Epidermal melanocyte (primary cell): ENCODE data around the gene SATB1.
"Not testable (repeated sequence)": the region's sequence is repeated elsewhere in the genome, so short reads cannot be mapped to it uniquely, and the experiment has no call there.

ENCODE experiments used
- DNase-seq: peaks from one replicate; pipeline ENCODE4 v3.0.0; 2011; ENCODE audit warnings: low spot score; ENCODE audit not compliant: insufficient read length

SATB1 gene

DNA sequence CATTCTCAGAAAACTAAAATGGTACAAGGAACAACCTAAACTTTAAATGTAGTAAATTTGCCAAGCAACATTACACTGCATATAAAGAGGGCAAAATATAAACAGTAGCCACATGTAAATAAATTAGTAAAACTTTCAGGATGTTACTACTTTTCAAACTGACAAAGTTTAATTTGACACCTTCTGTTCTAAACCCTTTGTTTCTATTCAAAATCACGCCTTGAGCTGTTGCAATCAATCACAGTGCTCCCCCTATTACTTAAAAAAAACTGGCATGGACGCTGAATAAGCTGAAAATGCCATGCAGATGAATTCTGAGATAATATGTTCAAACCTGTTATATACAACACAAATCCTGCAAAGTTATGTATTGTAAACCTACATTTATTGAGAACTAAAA, 69.3 kb downstream of the SATB1 start:
- no peak for DNase-seq

- no peak for DNase-seq
Observed at GRCh38 chr3:18354701-18355100, 70.4 kb downstream of the SATB1 start.

- no peak for DNase-seq
Observed at GRCh38 chr3:18351823-18352744, 73.1 kb downstream of the SATB1 start.

- DNase-seq: no peak
Observed at GRCh38 chr3:18351069-18351628, 74.0 kb downstream of the SATB1 start.

GRCh38 chr3:18349197-18349798, 75.8 kb downstream of the SATB1 start:
- DNase-seq: no peak

GRCh38 chr3:18346097-18346496, 79.0 kb downstream of the SATB1 start:
- DNase-seq: no peak

DNA sequence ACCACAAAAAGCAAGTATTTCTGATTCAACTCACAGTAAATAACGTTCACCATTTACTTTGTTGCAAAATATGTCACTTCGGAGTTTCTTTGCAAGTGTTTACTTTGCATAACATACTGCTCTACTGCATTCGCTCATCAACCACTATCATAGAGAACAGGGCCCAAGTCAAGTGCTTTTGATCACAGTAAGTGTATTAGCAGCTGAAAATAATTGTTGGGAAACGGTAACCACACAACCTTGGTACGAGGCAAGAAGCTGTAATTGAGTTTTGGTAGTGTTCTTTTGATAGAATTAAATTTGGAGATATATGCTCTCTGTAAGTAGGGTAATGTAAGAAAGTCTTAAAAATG, 80.1 kb downstream of the SATB1 start:
- DNase-seq: no peak

- no peak for DNase-seq
Observed at GRCh38 chr3:18344306-18345014, 80.7 kb downstream of the SATB1 start.

DNA sequence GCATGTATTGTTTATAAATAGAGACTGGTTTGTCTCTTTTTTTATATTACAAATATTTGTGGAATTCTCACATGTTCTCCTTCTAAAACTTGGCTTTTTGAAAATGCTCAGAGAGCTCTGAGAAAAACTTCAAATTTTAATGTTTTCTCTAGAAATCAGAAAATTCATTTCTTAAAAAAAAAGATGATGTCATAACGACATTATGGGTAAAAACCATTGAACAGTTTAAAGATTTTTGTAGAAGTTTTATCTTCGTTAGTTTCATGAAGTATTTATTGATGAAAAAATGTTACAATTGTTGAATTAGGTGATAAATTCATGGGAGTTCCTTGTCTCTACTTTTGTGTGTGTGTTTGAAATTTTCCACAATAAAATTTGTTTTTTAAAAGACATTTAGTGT, 81.3 kb downstream of the SATB1 start:
- DNase-seq: no peak

- DNase-seq: no peak
Observed at GRCh38 chr3:18338827-18339514, 86.2 kb downstream of the SATB1 start.

DNA sequence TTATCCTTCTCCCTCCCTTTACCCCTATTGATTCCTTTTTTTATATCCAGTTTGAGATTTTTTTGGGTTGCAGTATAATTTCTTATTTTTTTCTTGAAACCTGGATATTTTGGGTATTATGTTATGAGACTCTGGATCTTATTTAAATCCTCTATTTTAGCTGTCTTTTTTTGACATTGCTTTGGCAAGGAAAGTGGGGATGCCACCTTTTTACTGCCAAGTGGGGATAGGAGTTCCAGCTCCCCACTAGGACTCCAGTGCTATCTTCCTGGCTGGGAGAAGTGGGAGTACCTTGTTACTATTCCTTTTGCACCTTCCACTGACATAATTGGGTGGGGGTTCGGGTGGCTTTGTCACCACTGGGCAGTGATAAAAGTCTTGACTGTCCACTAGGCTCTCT, 87.9 kb downstream of the SATB1 start:
- no peak for DNase-seq

- DNase-seq: no peak
Observed at GRCh38 chr3:18334837-18335601, 90.1 kb downstream of the SATB1 start.

DNA sequence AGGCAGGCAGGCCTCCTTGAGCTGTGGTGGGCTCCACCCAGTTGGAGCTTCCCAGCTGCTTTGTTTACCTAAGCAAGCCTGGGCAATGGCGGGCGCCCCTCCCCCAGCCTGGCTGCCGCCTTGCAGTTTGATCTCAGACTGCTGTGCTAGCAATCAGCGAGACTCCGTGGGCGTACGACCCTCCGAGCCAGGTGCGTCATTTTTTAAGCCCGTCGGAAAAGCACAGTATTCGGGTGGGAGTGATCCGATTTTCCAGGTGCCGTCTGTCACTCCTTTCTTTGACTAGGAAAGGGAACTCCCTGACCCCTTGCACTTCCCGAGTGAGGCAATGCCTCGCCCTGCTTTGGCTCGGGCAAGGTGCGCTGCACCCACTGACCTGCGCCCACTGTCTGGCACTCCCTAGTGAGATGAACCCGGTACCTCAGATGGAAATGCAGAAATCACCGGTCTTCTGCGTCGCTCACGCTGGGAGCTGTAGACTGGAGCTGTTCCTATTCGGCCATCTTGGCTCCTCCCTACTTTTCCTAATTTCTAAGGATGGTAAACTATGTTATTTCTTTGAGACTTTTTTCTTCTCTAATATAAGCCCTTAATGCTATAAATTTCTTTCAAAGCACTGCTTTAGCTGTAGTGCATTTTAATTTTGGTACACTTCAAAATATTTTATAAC, 94.2 kb downstream of the SATB1 start:
- not testable (repeated sequence) for DNase-seq

- no peak for DNase-seq
Observed at GRCh38 chr3:18308096-18308650, 117.0 kb downstream of the SATB1 start.

- DNase-seq: no peak
Observed at GRCh38 chr3:18307529-18307928, 117.6 kb downstream of the SATB1 start.

DNA sequence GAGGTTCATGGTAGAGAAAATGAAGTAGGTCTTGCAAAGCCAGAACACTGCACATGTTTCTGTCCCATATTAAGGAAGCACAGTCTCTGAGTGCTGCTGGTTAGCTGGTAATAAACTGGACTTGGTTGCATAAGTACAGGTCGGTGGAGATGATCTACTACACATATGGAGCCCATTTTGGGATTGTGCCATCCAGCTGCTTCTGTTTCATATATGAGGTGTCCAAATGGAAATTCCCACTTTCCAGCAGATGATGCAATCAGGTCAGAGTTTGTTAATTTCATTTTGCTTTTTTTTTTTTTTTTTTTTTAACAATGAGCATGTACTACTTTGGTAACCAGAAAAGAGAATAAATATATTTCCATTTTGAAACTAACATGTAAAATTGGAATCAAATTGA, 122.6 kb downstream of the SATB1 start:
- DNase-seq: no peak

- DNase-seq: no peak
Observed at GRCh38 chr3:18301781-18302180, 123.4 kb downstream of the SATB1 start.

DNA sequence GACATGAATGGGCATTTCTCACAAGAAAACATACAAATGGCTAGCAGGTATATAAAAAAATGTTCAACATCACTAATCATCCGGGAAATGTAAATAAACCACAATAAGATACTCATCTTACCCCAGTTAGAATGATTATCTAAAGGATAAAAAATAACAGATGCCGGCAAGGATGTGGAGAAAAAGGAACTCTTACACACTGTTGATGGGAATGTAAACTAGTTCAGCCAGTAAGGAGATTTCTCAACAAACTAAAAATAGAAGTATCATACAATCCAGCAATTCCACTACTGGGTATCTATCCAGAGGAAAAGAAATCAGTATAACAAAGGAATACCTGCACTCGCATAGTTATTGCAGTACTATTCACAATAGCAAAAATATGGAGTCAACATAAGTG, 124.2 kb downstream of the SATB1 start:
- no peak for DNase-seq

- no peak for DNase-seq
Observed at GRCh38 chr3:18297126-18297525, 128.0 kb downstream of the SATB1 start.
